Measurements from ENCODE around the gene CAMK2A.

Gene CAMK2A

DNA sequence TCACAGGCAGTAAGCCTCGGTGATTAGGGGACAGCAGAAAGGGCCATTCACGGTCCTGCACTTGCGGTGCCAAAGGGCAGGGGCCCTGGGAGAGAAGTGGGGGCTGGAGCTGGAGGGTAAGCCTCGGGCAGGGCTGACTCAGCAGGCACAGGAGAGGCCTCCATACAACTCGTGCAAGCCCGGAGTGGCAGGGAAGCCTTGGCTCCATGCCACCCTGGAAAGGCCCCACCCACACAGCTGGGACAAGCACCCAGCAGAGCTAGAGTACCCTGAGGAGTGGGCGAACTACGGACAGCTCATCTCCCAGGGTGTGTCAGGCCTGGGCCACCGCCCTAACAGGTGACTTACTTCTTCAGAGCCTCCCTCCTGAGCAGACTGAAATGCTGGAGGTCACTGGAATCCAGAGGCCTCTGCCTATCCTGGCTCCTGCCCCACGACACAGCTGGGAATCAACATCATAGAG lies 5.6 kb upstream of the CAMK2A start (continued):
- TF ChIP-seq ZNF677 (tag by site-specific recombination; IDR thresholded peaks at IDR 0.05) (no peak), ZNF133 (tag by site-specific recombination; IDR thresholded peaks at IDR 0.05) (no peak), ZNF521 (tag by site-specific recombination; IDR thresholded peaks at IDR 0.05) (no peak), ZNF10 (tag by site-specific recombination; IDR thresholded peaks at IDR 0.05) (no peak), FEZF1 (tag by site-specific recombination; IDR thresholded peaks at IDR 0.05) (no peak), ZNF488 (tag by site-specific recombination; IDR thresholded peaks at IDR 0.05) (no peak), ZBTB10 (tag by site-specific recombination; IDR thresholded peaks at IDR 0.05) (no peak), ZNF292 (tag by site-specific recombination; IDR thresholded peaks at IDR 0.05; ENCODE audit: borderline replicate concordance, low read depth) (no peak), RBAK (tag by site-specific recombination; IDR thresholded peaks at IDR 0.05) (no peak), OSR2 (tag by site-specific recombination; IDR thresholded peaks at IDR 0.05) (no peak), ZNF239 (tag by site-specific recombination; IDR thresholded peaks at IDR 0.05) (no peak), ZBTB17 (tag by site-specific recombination; IDR thresholded peaks at IDR 0.05) (no peak), ZNF112 (tag by site-specific recombination; IDR thresholded peaks at IDR 0.05) (no peak), ZSCAN16 (tag by site-specific recombination; IDR thresholded peaks at IDR 0.05) (no peak), ZNF366 (tag by site-specific recombination; conservative IDR thresholded peaks at IDR 0.05) (no peak), KLF8 (tag by site-specific recombination; IDR thresholded peaks at IDR 0.05) (no peak), KLF9 (tag by site-specific recombination; IDR thresholded peaks at IDR 0.05; ENCODE audit: low read depth) (peak; percentile 52; the same call in 1 of the 2 replicates), YY1 (tag by site-specific recombination; IDR thresholded peaks at IDR 0.05) (no peak), PRDM1 (tag by site-specific recombination; IDR thresholded peaks at IDR 0.05) (no peak), ZNF18 (tag by site-specific recombination; IDR thresholded peaks at IDR 0.05) (no peak), ATF2 (tag by site-specific recombination; IDR thresholded peaks at IDR 0.05; ENCODE audit: low read depth) (no peak), ZNF777 (tag by site-specific recombination; IDR thresholded peaks at IDR 0.05; ENCODE audit: borderline replicate concordance) (no peak), ZNF549 (tag by site-specific recombination; IDR thresholded peaks at IDR 0.05) (no peak), ZNF560 (tag by site-specific recombination; IDR thresholded peaks at IDR 0.05; ENCODE audit: borderline replicate concordance) (no peak), ZNF571 (tag by site-specific recombination; IDR thresholded peaks at IDR 0.05) (no peak), ZNF248 (tag by site-specific recombination; IDR thresholded peaks at IDR 0.05) (no peak), ZNF433 (tag by site-specific recombination; IDR thresholded peaks at IDR 0.05; ENCODE audit: low read depth) (no peak), HOXC10 (CRISPR knock-in tag; IDR thresholded peaks at IDR 0.05) (no peak), ZNF221 (tag by site-specific recombination; IDR thresholded peaks at IDR 0.05; ENCODE audit: borderline replicate concordance) (no peak), ZIC2 (tag by site-specific recombination; IDR thresholded peaks at IDR 0.05) (peak; percentile 83)
- TF ChIP-seq, protein P1, sequence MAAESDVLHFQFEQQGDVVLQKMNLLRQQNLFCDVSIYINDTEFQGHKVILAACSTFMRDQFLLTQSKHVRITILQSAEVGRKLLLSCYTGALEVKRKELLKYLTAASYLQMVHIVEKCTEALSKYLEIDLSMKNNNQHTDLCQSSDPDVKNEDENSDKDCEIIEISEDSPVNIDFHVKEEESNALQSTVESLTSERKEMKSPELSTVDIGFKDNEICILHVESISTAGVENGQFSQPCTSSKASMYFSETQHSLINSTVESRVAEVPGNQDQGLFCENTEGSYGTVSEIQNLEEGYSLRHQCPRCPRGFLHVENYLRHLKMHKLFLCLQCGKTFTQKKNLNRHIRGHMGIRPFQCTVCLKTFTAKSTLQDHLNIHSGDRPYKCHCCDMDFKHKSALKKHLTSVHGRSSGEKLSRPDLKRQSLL (tag by site-specific recombination; IDR thresholded peaks at IDR 0.05) = no peak
- TF ChIP-seq, protein P2, sequence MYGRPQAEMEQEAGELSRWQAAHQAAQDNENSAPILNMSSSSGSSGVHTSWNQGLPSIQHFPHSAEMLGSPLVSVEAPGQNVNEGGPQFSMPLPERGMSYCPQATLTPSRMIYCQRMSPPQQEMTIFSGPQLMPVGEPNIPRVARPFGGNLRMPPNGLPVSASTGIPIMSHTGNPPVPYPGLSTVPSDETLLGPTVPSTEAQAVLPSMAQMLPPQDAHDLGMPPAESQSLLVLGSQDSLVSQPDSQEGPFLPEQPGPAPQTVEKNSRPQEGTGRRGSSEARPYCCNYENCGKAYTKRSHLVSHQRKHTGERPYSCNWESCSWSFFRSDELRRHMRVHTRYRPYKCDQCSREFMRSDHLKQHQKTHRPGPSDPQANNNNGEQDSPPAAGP (tag by site-specific recombination; IDR thresholded peaks at IDR 0.05) = 0 out of 2 replicates have a peak, but pooled peaks have one; percentile 73

All from HEK293 (cell line).